IMR-90 (cell line): ENCODE measurements around the gene MTRF1L. TPM values are rescaled to one million over a fixed set of nuclear protein-coding genes. Genes with fewer than 3 reads are reported as not detected.

Experiments used
- ATAC-seq: fragments of 200-7000 bp; cut with Tn5 transposase; 2 replicates; pipeline ENCODE4 v1.9.1; 2020; ENCODE audit warnings: low read depth, mild to moderate bottlenecking, moderate library complexity
- BruUV-seq: library from RNA; stranded (reverse); fragments of 400-500 nt; replicated peaks from 2 replicates; lab custom pipeline; 2021; lab: Mats Ljungman, UMichigan
- CTCF ChIA-PET: fragments of 300-600 bp; formaldehyde crosslinking; extraction: SDS; loops from one replicate; lab custom pipeline; 2021; ENCODE audit warnings: antibody characterized with exemption; lab: Yijun Ruan, JAX
- POLR2A ChIA-PET: fragments of 300-600 bp; sonication (Branson Sonifier 250); formaldehyde crosslinking; loops from one replicate; lab custom pipeline; 2022; ENCODE audit warnings: antibody characterized with exemption; ENCODE audit not compliant: unreplicated experiment; lab: Charles Lee
- DNase-seq: peaks from one replicate; pipeline ENCODE4 v3.0.0; 2013
- H2AFZ ChIP-seq: replicated peaks from 2 replicates; pipeline ENCODE3; 2013; ENCODE audit warnings: low read length, mild to moderate bottlenecking; ENCODE audit not compliant: poor library complexity
- H2AK5ac ChIP-seq: 2 replicates; pipeline ENCODE4 v1.6.1; 2013; ENCODE audit warnings: low read depth, low read length, inconsistent platforms
- H2AK9ac ChIP-seq: replicated peaks from 2 replicates; pipeline ENCODE3; 2013; ENCODE audit warnings: mild to moderate bottlenecking, low read depth, low read length, moderate library complexity; ENCODE audit not compliant: poor library complexity
- H2BK120ac ChIP-seq: 2 replicates; pipeline ENCODE4 v1.6.1; 2013; ENCODE audit warnings: low read depth, low read length, inconsistent platforms
- H2BK15ac ChIP-seq: 3 replicates; pipeline ENCODE4 v1.6.1; 2013; ENCODE audit warnings: low read depth, low read length, inconsistent platforms
- H2BK20ac ChIP-seq: 2 replicates; pipeline ENCODE4 v1.6.1; 2013; ENCODE audit warnings: low read depth, mild to moderate bottlenecking, inconsistent platforms, low read length, moderate library complexity
- H2BK5ac ChIP-seq: 2 replicates; pipeline ENCODE4 v1.6.1; 2013; ENCODE audit warnings: mild to moderate bottlenecking, low read depth, low read length, inconsistent platforms; ENCODE audit not compliant: poor library complexity, severe bottlenecking
- H3K14ac ChIP-seq: replicated peaks from 2 replicates; pipeline ENCODE4 v1.6.1; 2013; ENCODE audit warnings: low read depth, low read length, inconsistent platforms
- H3K18ac ChIP-seq: 2 replicates; pipeline ENCODE4 v1.6.1; 2013; ENCODE audit warnings: low read depth, low read length, control low read depth
- H3K23ac ChIP-seq: 2 replicates; pipeline ENCODE4 v1.6.1; 2013; ENCODE audit warnings: low read depth, low read length, inconsistent platforms
- H3K27ac ChIP-seq: 2 replicates; pipeline ENCODE4 v1.5.1; 2013; ENCODE audit warnings: mild to moderate bottlenecking, control low read depth, low read length; ENCODE audit not compliant: insufficient read depth
- H3K27me3 ChIP-seq: 2 replicates; pipeline ENCODE4 v1.6.1; 2013; ENCODE audit warnings: low read length; ENCODE audit not compliant: control insufficient read depth, insufficient read depth
- H3K36me3 ChIP-seq: 2 replicates; pipeline ENCODE4 v1.6.1; 2013; ENCODE audit warnings: low read length, mixed read lengths; ENCODE audit not compliant: control insufficient read depth, insufficient read depth
- H3K4ac ChIP-seq: 2 replicates; pipeline ENCODE4 v1.6.1; 2013; ENCODE audit warnings: low read depth, low read length, inconsistent platforms
- H3K4me1 ChIP-seq: 2 replicates; pipeline ENCODE4 v1.6.1; 2013; ENCODE audit warnings: low read length, mixed read lengths; ENCODE audit not compliant: control insufficient read depth, insufficient read depth
- H3K4me2 ChIP-seq: 2 replicates; pipeline ENCODE4 v1.6.1; 2013; ENCODE audit warnings: low read depth, mild to moderate bottlenecking, control low read depth, low read length, moderate library complexity
- H3K4me3 ChIP-seq: 2 replicates; pipeline ENCODE4 v1.5.1; 2013; ENCODE audit warnings: low read depth, mild to moderate bottlenecking, control low read depth, low read length, moderate library complexity; ENCODE audit not compliant: insufficient read depth
- H3K56ac ChIP-seq: 2 replicates; pipeline ENCODE4 v1.6.1; 2013; ENCODE audit warnings: low read length, inconsistent platforms; ENCODE audit not compliant: insufficient read depth; ENCODE audit errors: extremely low read depth
- H3K79me1 ChIP-seq, 2 experiments: 2 replicates each; pipeline ENCODE4 v1.6.1; 2013; ENCODE audit warnings: low read length in 2 of 2, inconsistent platforms in 1 of 2, low read depth in 1 of 2
- H3K9ac ChIP-seq: 2 replicates; pipeline ENCODE4 v1.6.1; 2013; ENCODE audit warnings: low read depth, low read length, control low read depth
- H3K9me1 ChIP-seq: 2 replicates; pipeline ENCODE4 v1.6.1; 2013; ENCODE audit warnings: low read length, inconsistent platforms; ENCODE audit not compliant: insufficient read depth
- H3K9me3 ChIP-seq: 2 replicates; pipeline ENCODE4 v1.6.1; 2013; ENCODE audit warnings: low read length; ENCODE audit not compliant: control insufficient read depth, insufficient read depth
- H4K20me1 ChIP-seq: 2 replicates; pipeline ENCODE4 v1.6.1; 2013; ENCODE audit warnings: low read length, inconsistent platforms; ENCODE audit not compliant: insufficient read depth
- H4K5ac ChIP-seq: 2 replicates; pipeline ENCODE4 v1.6.1; 2013; ENCODE audit warnings: mild to moderate bottlenecking, low read depth, low read length, control low read depth
- H4K8ac ChIP-seq, 2 experiments: 2 replicates each; pipeline ENCODE4 v1.6.1; 2013; ENCODE audit warnings: low read depth in 2 of 2, low read length in 2 of 2, control low read depth in 1 of 2, inconsistent platforms in 1 of 2
- H4K91ac ChIP-seq: 2 replicates; pipeline ENCODE4 v1.6.1; 2013; ENCODE audit warnings: low read depth, low read length, inconsistent platforms; ENCODE audit not compliant: insufficient read depth
- CHD1 ChIP-seq: IDR thresholded peaks from 2 replicates; pipeline ENCODE4 v1.6.1; 2012; ENCODE audit warnings: low read depth, low read length, improper control_type of control experiment
- RAD21 ChIP-seq: IDR thresholded peaks from 2 replicates; pipeline ENCODE4 v1.6.1; 2012; ENCODE audit warnings: low read length, improper control_type of control experiment
- SMC3 ChIP-seq: fragments of 150-350 bp; IDR thresholded peaks from 2 replicates; pipeline ENCODE4 v1.6.1; 2016; ENCODE audit warnings: low read depth, mild to moderate bottlenecking, antibody characterized with exemption, low read length, moderate library complexity
- WGBS, 2 experiments: methylation state at CpG; one replicate each; pipeline versions ENCODE4 v1.1.5 to v1.1.7; 2013; ENCODE audit warnings: missing lambda C conversion rate in 2 of 2; ENCODE audit not compliant: insufficient read length in 1 of 2; ENCODE audit errors: extremely low coverage in 2 of 2; 5-methylcytosine and 5-hydroxymethylcytosine counted together
- dilution Hi-C: fragments of 300-500 bp; cut with HindIII; formaldehyde crosslinking; loops from one replicate; pipeline ENCODE4 v1.14.3; 2018; ENCODE audit warnings: low sequenced_read_pairs; ENCODE audit not compliant: unreplicated experiment
- in situ Hi-C: fragments of 300-500 bp; cut with MboI; formaldehyde crosslinking; loops from 3 replicates; pipeline ENCODE4 v1.14.3; 2019; ENCODE audit warnings: low sequenced_read_pairs, inconsistent platforms, mixed read lengths
- intact Hi-C: fragments of 100-400 bp; cut with micrococcal nuclease; formaldehyde crosslinking; loops from 2 replicates; pipeline ENCODE4 v1.10.0; 2022
- polyA plus RNA-seq, 3 experiments: library from polyadenylated mRNA; depleted of rRNA; stranded (reverse); fragments of >200 nt; gene quantifications; 2 replicates each; pipeline ENCODE4 v1.2.3, GENCODE V29; 2012; ENCODE audit warnings: low replicate concordance in 1 of 3
- total RNA-seq: library from RNA; depleted of rRNA; stranded (reverse); fragments of >200 nt; gene quantifications from 2 replicates; pipeline ENCODE4 v1.2.3, GENCODE V29; 2012
- TF ChIP-seq, protein P1 (sequence below): conservative IDR thresholded peaks from 2 replicates; pipeline ENCODE4 v1.5.1; 2012; ENCODE audit warnings: mild to moderate bottlenecking, low read depth, low read length, improper control_type of control experiment

The MTRF1L gene
- total and polyA plus RNA-seq, 2 of the 4 experiments (the other 2 are of a cell fraction), result 6.9 to 11.1 TPM

- H4K8ac ChIP-seq, result no peak overlapping the region
- H3K4me1 ChIP-seq, result 0 out of 2 replicates have a peak, but pooled peaks cover 2% of the 10 kb centered on the region
- intact Hi-C loops, result loop anchor here (1.0 kb wide), 1 partner anchor 160 kb away; no protein-coding TSS in a partner anchor
- H3K4ac ChIP-seq, result no peak overlapping the region
- TF ChIP-seq CHD1, result no peak
- peak; percentile 47 for TF ChIP-seq SMC3
- TF ChIP-seq RAD21, result peak; percentile 60
- TF ChIP-seq, protein P1, sequence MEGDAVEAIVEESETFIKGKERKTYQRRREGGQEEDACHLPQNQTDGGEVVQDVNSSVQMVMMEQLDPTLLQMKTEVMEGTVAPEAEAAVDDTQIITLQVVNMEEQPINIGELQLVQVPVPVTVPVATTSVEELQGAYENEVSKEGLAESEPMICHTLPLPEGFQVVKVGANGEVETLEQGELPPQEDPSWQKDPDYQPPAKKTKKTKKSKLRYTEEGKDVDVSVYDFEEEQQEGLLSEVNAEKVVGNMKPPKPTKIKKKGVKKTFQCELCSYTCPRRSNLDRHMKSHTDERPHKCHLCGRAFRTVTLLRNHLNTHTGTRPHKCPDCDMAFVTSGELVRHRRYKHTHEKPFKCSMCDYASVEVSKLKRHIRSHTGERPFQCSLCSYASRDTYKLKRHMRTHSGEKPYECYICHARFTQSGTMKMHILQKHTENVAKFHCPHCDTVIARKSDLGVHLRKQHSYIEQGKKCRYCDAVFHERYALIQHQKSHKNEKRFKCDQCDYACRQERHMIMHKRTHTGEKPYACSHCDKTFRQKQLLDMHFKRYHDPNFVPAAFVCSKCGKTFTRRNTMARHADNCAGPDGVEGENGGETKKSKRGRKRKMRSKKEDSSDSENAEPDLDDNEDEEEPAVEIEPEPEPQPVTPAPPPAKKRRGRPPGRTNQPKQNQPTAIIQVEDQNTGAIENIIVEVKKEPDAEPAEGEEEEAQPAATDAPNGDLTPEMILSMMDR, result peak; percentile 69
- H3K23ac ChIP-seq, result no peak overlapping the region
- 0 out of 2 replicates have a peak, but pooled peaks cover 1% of the 10 kb centered on the region for H3K36me3 ChIP-seq
- H3K27me3 ChIP-seq, result no peaks in the 10 kb centered on the region
- H2AK5ac ChIP-seq, result no peak overlapping the region
- H2BK20ac ChIP-seq, result no peak overlapping the region
- H2AFZ ChIP-seq, result no peak overlapping the region
- in situ Hi-C loops, result no loop called here
- H2BK120ac ChIP-seq, result no peak overlapping the region
- no peak overlapping the region for H3K56ac ChIP-seq
- no peak overlapping the region for H3K4me2 ChIP-seq
- no TSS peak for BruUV-seq
- no peak overlapping the region for H3K18ac ChIP-seq
- H3K27ac ChIP-seq, result no peak overlapping the region
- H3K9me3 ChIP-seq, result no peaks in the 10 kb centered on the region
- WGBS, 2 experiments, result 71% methylated on average over 1 of the region's 6 CpGs; no CpG with 5 or more reads in 1 of the 2 experiments
- H3K9me1 ChIP-seq, result no peaks in the 10 kb centered on the region
- no peak overlapping the region for H2AK9ac ChIP-seq
- H2BK5ac ChIP-seq, result no peak overlapping the region
- dilution Hi-C loops, result no loop called here
- H2BK15ac ChIP-seq, result no peak overlapping the region
- DNase-seq, result peak; percentile 56
- no peak overlapping the region for H4K91ac ChIP-seq
- ATAC-seq, result peak; percentile 83
- POLR2A ChIA-PET, result no interaction called here
- H3K79me1 ChIP-seq, result no peaks in the 10 kb centered on the region
- H3K14ac ChIP-seq, result no peak overlapping the region
- CTCF ChIA-PET, result interaction anchor here (1.0 kb wide), 1 partner anchor 67 kb away, joined by 3 read pairs; no protein-coding TSS in a partner anchor
- H4K20me1 ChIP-seq, result no peaks in the 10 kb centered on the region
- no peak overlapping the region for H4K5ac ChIP-seq
- H3K9ac ChIP-seq, result no peak overlapping the region
- H3K4me3 ChIP-seq, result no peak overlapping the region
These were observed 21.6 kb upstream of the MTRF1L start for GRCh38 chr6:153023977-153024708.
